PFSK-1 (cell line): Measurements from ENCODE around the gene TCOF1.

ENCODE experiments used
- POLR2AphosphoS5 ChIP-seq: IDR thresholded peaks from 2 replicates; pipeline ENCODE4 v1.6.1; 2012; ENCODE audit warnings: low read depth, mild to moderate bottlenecking, control low read depth, low read length, moderate library complexity
- REST ChIP-seq, 2 experiments: IDR thresholded peaks; 2 replicates each; pipeline versions ENCODE4 v1.6.1 to v1.8.0; 2011 to 2012; ENCODE audit warnings: low read depth in 2 of 2, low read length in 2 of 2, control low read depth in 1 of 2, inconsistent platforms in 1 of 2, mild to moderate bottlenecking in 1 of 2, moderate library complexity in 1 of 2; ENCODE audit not compliant: insufficient read depth in 1 of 2
- SIN3A ChIP-seq: IDR thresholded peaks from 2 replicates; pipeline ENCODE4 v1.6.1; 2012; ENCODE audit warnings: mild to moderate bottlenecking, low read length, moderate library complexity, borderline replicate concordance; ENCODE audit not compliant: insufficient read depth
- TAF1 ChIP-seq: IDR thresholded peaks from 2 replicates; pipeline ENCODE4 v1.6.1; 2012; ENCODE audit warnings: low read length, control low read depth, borderline replicate concordance; ENCODE audit not compliant: insufficient read depth

DNA sequence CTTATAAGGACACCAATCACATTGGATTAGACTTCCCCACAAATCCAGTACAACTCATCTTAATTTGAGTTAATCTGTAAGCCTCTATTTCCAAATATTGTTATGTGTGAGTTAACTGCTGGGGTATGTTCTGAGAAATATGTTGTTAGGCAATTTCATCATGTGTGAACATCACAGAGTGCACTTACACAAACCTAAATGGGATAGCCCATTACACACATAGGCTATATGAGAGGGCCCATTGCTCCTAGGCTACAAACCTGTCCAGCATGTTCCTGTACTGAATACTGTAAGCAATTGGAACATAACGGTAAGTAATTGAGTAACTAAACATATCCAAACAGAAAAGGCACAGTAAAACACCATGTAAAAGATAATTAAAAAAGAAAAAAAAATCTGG, 35.7 kb upstream of the TCOF1 start:
- TF ChIP-seq POLR2AphosphoS5 = no peak
- no peak for TF ChIP-seq REST (IDR thresholded peaks at IDR 0.05; ENCODE audit: insufficient read depth in 1 of 2, low read depth in 2 of 2, low read length in 2 of 2)
- no peak for TF ChIP-seq SIN3A
- no peak for TF ChIP-seq TAF1
